ENCODE data around the gene STIMATE. TPM values are rescaled to one million over a fixed set of nuclear protein-coding genes. Genes with fewer than 3 reads are reported as not detected.

The STIMATE gene
- total and polyA plus RNA-seq, 9 of the 15 experiments (the other 6 are each of a cell fraction or from before 2014, with no cell fraction given) = 0.14 to 7.7 (median 4.9) TPM

GRCh38 chr3:52874864-52875587 is 22.3 kb downstream of the STIMATE start:
- H3K9me3 ChIP-seq (replicated peaks; ENCODE audit: control insufficient read depth, insufficient read depth, low read depth, low read length) = no peaks in the 10 kb centered on the region
- BruUV-seq (replicated peaks) = no TSS peak
- H3K27me3 ChIP-seq (ENCODE audit: control insufficient read depth in 2 of 2, insufficient read depth in 2 of 2, low read length in 2 of 2) = no peaks in the 10 kb centered on the region
- peak; percentile 80 for FAIRE-seq
- no peak overlapping the region for H3K4me3 ChIP-seq
- 29% methylated on average over 9 of the region's 9 CpGs for WGBS (ENCODE audit: insufficient coverage, low coverage, missing lambda C conversion rate)
- CTCF ChIA-PET (ENCODE audit: low intra/inter-chr PET ratio) = no interaction called here
- H3K9me1 ChIP-seq (ENCODE audit: control insufficient read depth, insufficient read depth, low read length) = no peaks in the 10 kb centered on the region
- peak in 2 of 4 experiments; percentile 20 to 25 for DNase-seq (ENCODE audit: extremely low read depth in 1 of 4, low spot score in 3 of 4)
- peaks cover 10 to 42% of the 10 kb centered on the region in 2 experiments for H3K4me1 ChIP-seq (replicated peaks in 1 of 2; ENCODE audit: control insufficient read depth in 2 of 2, insufficient read depth in 2 of 2, low read length in 2 of 2)
- no peaks in the 10 kb centered on the region for H3K36me3 ChIP-seq (ENCODE audit: control insufficient read depth, insufficient read depth, low read length)
- H3K4me2 ChIP-seq (ENCODE audit: insufficient read depth, low read length) = peak overlapping the region; percentile 1; the same call in 1 of the 2 replicates
- peak overlapping the region; percentile 37; the same call in 1 of the 2 replicates for H2AFZ ChIP-seq (ENCODE audit: low read depth, low read length)
- intact Hi-C loops (cut with micrococcal nuclease) = no loop called here
- no peak overlapping the region for H3K27ac ChIP-seq (ENCODE audit: extremely low read depth, low read depth, low read length)
- TF ChIP-seq ETV1 (tag; conservative IDR thresholded peaks at IDR 0.05; ENCODE audit: low read depth) = no peak
- peak; percentile 60 for TF ChIP-seq ESRRA (IDR thresholded peaks at IDR 0.05; ENCODE audit: borderline replicate concordance, low read depth)
- TF ChIP-seq, protein P1, sequence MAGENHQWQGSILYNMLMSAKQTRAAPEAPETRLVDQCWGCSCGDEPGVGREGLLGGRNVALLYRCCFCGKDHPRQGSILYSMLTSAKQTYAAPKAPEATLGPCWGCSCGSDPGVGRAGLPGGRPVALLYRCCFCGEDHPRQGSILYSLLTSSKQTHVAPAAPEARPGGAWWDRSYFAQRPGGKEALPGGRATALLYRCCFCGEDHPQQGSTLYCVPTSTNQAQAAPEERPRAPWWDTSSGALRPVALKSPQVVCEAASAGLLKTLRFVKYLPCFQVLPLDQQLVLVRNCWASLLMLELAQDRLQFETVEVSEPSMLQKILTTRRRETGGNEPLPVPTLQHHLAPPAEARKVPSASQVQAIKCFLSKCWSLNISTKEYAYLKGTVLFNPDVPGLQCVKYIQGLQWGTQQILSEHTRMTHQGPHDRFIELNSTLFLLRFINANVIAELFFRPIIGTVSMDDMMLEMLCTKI (IDR thresholded peaks at IDR 0.05; ENCODE audit: partially characterized antibody) = no peak
- 0 out of 4 replicates have a peak, but pooled peaks of 1 of the 2 experiments have one; percentile 5 for TF ChIP-seq RAD21 (CRISPR knock-in tag; conservative IDR thresholded peaks at IDR 0.05 in 1 of 2, IDR thresholded peaks at IDR 0.05 in 1 of 2)
- H3K9ac ChIP-seq (ENCODE audit: insufficient read depth in 1 of 2, low read depth in 2 of 2, low read length in 2 of 2) = no peak overlapping the region
- peak; percentile 51 for ATAC-seq
- no peaks in the 10 kb centered on the region for H4K20me1 ChIP-seq (replicated peaks; ENCODE audit: control insufficient read depth, insufficient read depth, low read length)
- POLR2A ChIA-PET = interaction anchor here (0.6 to 1.4 kb wide), 3 partner anchors 8 to 109 kb away, joined by 3 to 4 read pairs (median 3); no protein-coding TSS in a partner anchor
- in situ Hi-C loops (cut with MboI) = no loop called here
- H3K79me2 ChIP-seq (ENCODE audit: control insufficient read depth, insufficient read depth, low read length) = no peaks in the 10 kb centered on the region

Data from K562 (cell line).